ENCODE results near the gene CLRN2. TPM values are rescaled to one million over a fixed set of nuclear protein-coding genes. Genes with fewer than 3 reads are reported as not detected.

Gene CLRN2
- total and polyA plus RNA-seq, 9 of the 15 experiments (the other 6 are each of a cell fraction or from before 2014, with no cell fraction given) = not detected

DNA sequence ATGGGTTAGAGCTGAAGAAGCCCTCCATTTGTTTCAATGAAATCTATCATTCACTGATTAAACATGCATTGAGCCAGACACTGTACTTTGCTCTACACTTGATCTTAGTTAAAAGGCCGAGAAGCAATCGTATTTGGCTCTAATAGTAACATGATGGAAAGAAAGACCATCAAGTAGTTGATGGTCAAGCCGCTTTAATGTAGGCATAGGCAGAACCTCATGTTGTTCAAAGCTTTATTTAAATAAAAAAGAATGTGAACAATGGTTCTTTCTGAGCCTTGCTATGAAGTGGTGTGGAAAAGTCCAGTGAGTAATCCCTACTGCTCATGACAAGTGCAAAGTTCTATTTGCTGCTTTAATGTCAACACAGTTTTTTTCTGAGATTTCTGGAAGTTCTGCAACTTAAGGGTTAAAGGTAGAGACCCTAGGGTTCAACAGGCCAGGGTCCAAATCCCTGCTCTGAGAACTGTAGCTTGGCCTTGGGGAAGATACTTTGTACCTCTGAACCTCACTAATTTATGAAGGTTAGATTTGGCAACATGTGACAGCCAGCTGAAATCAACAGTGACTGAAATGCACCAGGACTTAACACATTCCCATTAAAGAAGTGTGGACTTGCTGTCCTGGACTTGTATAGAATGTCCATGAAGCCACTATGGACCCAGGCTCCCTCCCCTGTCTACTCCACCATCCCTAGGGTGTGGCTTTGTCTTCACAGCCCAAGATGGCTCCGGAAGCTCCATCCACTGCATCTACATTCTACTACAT, 44.2 kb downstream of the CLRN2 start:
- no peak for FAIRE-seq
- no peak for DNase-seq (ENCODE audit: extremely low read depth in 1 of 4, low spot score in 3 of 4)
- WGBS (ENCODE audit: insufficient coverage, low coverage, missing lambda C conversion rate) = 13% methylated on average over 4 of the region's 4 CpGs
- TF ChIP-seq, protein P1, sequence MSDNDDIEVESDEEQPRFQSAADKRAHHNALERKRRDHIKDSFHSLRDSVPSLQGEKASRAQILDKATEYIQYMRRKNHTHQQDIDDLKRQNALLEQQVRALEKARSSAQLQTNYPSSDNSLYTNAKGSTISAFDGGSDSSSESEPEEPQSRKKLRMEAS (CRISPR knock-in tag; IDR thresholded peaks at IDR 0.05) = no peak
- TF ChIP-seq, protein P2, sequence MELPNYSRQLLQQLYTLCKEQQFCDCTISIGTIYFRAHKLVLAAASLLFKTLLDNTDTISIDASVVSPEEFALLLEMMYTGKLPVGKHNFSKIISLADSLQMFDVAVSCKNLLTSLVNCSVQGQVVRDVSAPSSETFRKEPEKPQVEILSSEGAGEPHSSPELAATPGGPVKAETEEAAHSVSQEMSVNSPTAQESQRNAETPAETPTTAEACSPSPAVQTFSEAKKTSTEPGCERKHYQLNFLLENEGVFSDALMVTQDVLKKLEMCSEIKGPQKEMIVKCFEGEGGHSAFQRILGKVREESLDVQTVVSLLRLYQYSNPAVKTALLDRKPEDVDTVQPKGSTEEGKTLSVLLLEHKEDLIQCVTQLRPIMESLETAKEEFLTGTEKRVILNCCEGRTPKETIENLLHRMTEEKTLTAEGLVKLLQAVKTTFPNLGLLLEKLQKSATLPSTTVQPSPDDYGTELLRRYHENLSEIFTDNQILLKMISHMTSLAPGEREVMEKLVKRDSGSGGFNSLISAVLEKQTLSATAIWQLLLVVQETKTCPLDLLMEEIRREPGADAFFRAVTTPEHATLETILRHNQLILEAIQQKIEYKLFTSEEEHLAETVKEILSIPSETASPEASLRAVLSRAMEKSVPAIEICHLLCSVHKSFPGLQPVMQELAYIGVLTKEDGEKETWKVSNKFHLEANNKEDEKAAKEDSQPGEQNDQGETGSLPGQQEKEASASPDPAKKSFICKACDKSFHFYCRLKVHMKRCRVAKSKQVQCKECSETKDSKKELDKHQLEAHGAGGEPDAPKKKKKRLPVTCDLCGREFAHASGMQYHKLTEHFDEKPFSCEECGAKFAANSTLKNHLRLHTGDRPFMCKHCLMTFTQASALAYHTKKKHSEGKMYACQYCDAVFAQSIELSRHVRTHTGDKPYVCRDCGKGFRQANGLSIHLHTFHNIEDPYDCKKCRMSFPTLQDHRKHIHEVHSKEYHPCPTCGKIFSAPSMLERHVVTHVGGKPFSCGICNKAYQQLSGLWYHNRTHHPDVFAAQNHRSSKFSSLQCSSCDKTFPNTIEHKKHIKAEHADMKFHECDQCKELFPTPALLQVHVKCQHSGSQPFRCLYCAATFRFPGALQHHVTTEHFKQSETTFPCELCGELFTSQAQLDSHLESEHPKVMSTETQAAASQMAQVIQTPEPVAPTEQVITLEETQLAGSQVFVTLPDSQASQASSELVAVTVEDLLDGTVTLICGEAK (IDR thresholded peaks at IDR 0.05) = 0 out of 2 replicates have a peak, but pooled peaks have one; percentile 48
- TF ChIP-seq, protein P2 (CRISPR knock-in tag; IDR thresholded peaks at IDR 0.05) = no peak
- TF ChIP-seq YY1 (IDR thresholded peaks at IDR 0.05; ENCODE audit: borderline replicate concordance in 1 of 3, control insufficient read depth in 1 of 3, extremely low read depth in 1 of 3, insufficient read depth in 3 of 3, insufficient read length in 1 of 3, insufficient replicate concordance in 2 of 3, low read depth in 1 of 3, low read length in 2 of 3) (peak in 1 of 3 experiments; percentile 33), ZBTB17 (CRISPR knock-in tag; IDR thresholded peaks at IDR 0.05) (0 out of 2 replicates have a peak, but pooled peaks have one; percentile 66), KDM2B (CRISPR knock-in tag; IDR thresholded peaks at IDR 0.05) (no peak), SNIP1 (IDR thresholded peaks at IDR 0.05; ENCODE audit: low read depth) (no peak), ZNF232 (CRISPR knock-in tag; IDR thresholded peaks at IDR 0.05) (peak; percentile 97)
- TF ChIP-seq, protein P3, sequence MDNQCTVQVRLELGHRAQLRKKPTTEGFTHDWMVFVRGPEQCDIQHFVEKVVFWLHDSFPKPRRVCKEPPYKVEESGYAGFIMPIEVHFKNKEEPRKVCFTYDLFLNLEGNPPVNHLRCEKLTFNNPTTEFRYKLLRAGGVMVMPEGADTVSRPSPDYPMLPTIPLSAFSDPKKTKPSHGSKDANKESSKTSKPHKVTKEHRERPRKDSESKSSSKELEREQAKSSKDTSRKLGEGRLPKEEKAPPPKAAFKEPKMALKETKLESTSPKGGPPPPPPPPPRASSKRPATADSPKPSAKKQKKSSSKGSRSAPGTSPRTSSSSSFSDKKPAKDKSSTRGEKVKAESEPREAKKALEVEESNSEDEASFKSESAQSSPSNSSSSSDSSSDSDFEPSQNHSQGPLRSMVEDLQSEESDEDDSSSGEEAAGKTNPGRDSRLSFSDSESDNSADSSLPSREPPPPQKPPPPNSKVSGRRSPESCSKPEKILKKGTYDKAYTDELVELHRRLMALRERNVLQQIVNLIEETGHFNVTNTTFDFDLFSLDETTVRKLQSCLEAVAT (IDR thresholded peaks at IDR 0.05) = 0 out of 4 replicates have a peak, but pooled peaks of 1 of the 2 experiments have one; percentile 68
- in situ Hi-C loops (cut with MboI) = no loop called here
- Histone ChIP-seq H3K4me3 (no peak overlapping the region), H3K79me2 (ENCODE audit: control insufficient read depth, insufficient read depth, low read length) (no peaks in the 10 kb centered on the region), H3K9me1 (ENCODE audit: control insufficient read depth, insufficient read depth, low read length) (no peaks in the 10 kb centered on the region), H3K9me3 (replicated peaks; ENCODE audit: control insufficient read depth, insufficient read depth, low read depth, low read length) (no peaks in the 10 kb centered on the region; the same call in 1 of the 2 replicates), H4K20me1 (replicated peaks; ENCODE audit: control insufficient read depth, insufficient read depth, low read length) (no peaks in the 10 kb centered on the region), H3K9ac (ENCODE audit: insufficient read depth in 1 of 2, low read depth in 2 of 2, low read length in 2 of 2) (no peak overlapping the region), H3K27ac (ENCODE audit: extremely low read depth, low read depth, low read length) (no peak overlapping the region), H2AFZ (ENCODE audit: low read depth, low read length) (no peak overlapping the region), H3K36me3 (ENCODE audit: control insufficient read depth, insufficient read depth, low read length) (no peaks in the 10 kb centered on the region), H3K4me2 (ENCODE audit: insufficient read depth, low read length) (no peak overlapping the region), H3K4me1 (replicated peaks in 1 of 2; ENCODE audit: control insufficient read depth in 2 of 2, insufficient read depth in 2 of 2, low read length in 2 of 2) (peaks cover 0 to 2% of the 10 kb centered on the region in 2 experiments; a peak in 1 of 5 replicates), H3K27me3 (ENCODE audit: control insufficient read depth in 2 of 2, insufficient read depth in 2 of 2, low read length in 2 of 2) (peaks cover 23 to 32% of the 10 kb centered on the region in 2 experiments; a peak in 4 of 5 replicates)
- ChIA-PET CTCF (ENCODE audit: low intra/inter-chr PET ratio) (no interaction called here), POLR2A (interaction anchor here (0.9 to 1.0 kb wide), 2 partner anchors 10 to 12 kb away, joined by 3 to 4 read pairs; no protein-coding TSS in a partner anchor)
- intact Hi-C loops (cut with micrococcal nuclease) = no loop called here
- BruUV-seq (replicated peaks) = no TSS peak
- ATAC-seq = peak; percentile 39; the same call in 1 of the 3 replicates

Measured in K562 (cell line).